Measurements from ENCODE around the gene REC8. TPM values are rescaled to one million over a fixed set of nuclear protein-coding genes. Genes with fewer than 3 reads are reported as not detected.
A peak's percentile ranks its signal among the peaks of the same experiment; 100 is the strongest.

The REC8 gene
- total RNA-seq: 10 to 100 TPM; 28.9 to 29.2 TPM

- Mint-ChIP-seq H3K27me3 (no peaks in the 10 kb centered on the region), H3K36me3 (peaks cover 31% of the 10 kb centered on the region), H3K4me1 (peaks cover 22% of the 10 kb centered on the region), H3K9me3 (no peaks in the 10 kb centered on the region), H3K4me3 (peak within 1 kb of the TSS; percentile 78), H3K27ac (peak within 1 kb of the TSS; percentile 83)
- DNase-seq: peak; percentile 83
These were observed at the start of gene REC8 for GRCh38 chr14:24171422-24172260. Gene REC8 (plus strand): TSS chr14:24172080. CDS start chr14:24172553, 473 bp downstream.

- H3K27ac Mint-ChIP-seq: no peak overlapping the region
- no peaks in the 10 kb centered on the region for H3K9me3 Mint-ChIP-seq
- H3K4me1 Mint-ChIP-seq: peaks cover 7% of the 10 kb centered on the region
- H3K4me3 Mint-ChIP-seq: no peak overlapping the region
- no peak for DNase-seq
- no peaks in the 10 kb centered on the region for H3K27me3 Mint-ChIP-seq
- H3K36me3 Mint-ChIP-seq: peaks cover 6% of the 10 kb centered on the region
These were observed 49.5 kb upstream of the REC8 start for GRCh38 chr14:24122416-24122815.

- H3K9me3 Mint-ChIP-seq: no peaks in the 10 kb centered on the region
These were observed 49.0 kb upstream of the REC8 start for GRCh38 chr14:24122898-24123297.

GRCh38 chr14:24123424-24124417 lies 48.2 kb upstream of the REC8 start:
- DNase-seq: no peak
- Mint-ChIP-seq H3K4me1 (peaks cover 7% of the 10 kb centered on the region), H3K27ac (peak overlapping the region; percentile 19), H3K9me3 (no peaks in the 10 kb centered on the region), H3K4me3 (no peak overlapping the region), H3K36me3 (peaks cover 2% of the 10 kb centered on the region), H3K27me3 (no peaks in the 10 kb centered on the region)

More at GRCh38 chr14:24122898-24123297, 49.0 kb upstream of the REC8 start:
- no peak for DNase-seq
- H3K36me3 Mint-ChIP-seq: peaks cover 5% of the 10 kb centered on the region
- H3K4me3 Mint-ChIP-seq: no peak overlapping the region
- no peaks in the 10 kb centered on the region for H3K27me3 Mint-ChIP-seq
- peaks cover 3% of the 10 kb centered on the region for H3K4me1 Mint-ChIP-seq
- no peak overlapping the region for H3K27ac Mint-ChIP-seq

GRCh38 chr14:24126939-24127338 lies 44.9 kb upstream of the REC8 start:
- no peak overlapping the region for H3K4me3 Mint-ChIP-seq
- no peak for DNase-seq
- no peak overlapping the region for H3K27ac Mint-ChIP-seq
- peaks cover 2% of the 10 kb centered on the region for H3K36me3 Mint-ChIP-seq
- H3K4me1 Mint-ChIP-seq: peaks cover 6% of the 10 kb centered on the region
- no peaks in the 10 kb centered on the region for H3K9me3 Mint-ChIP-seq
- no peaks in the 10 kb centered on the region for H3K27me3 Mint-ChIP-seq

- no peak for DNase-seq
- Mint-ChIP-seq H3K4me1 (peaks cover 14% of the 10 kb centered on the region), H3K27ac (no peak overlapping the region), H3K4me3 (no peak overlapping the region), H3K36me3 (peaks cover 2% of the 10 kb centered on the region), H3K27me3 (no peaks in the 10 kb centered on the region), H3K9me3 (no peaks in the 10 kb centered on the region)
These were observed 44.2 kb upstream of the REC8 start for GRCh38 chr14:24127673-24128072.

GRCh38 chr14:24129410-24129998 lies 42.4 kb upstream of the REC8 start:
- Mint-ChIP-seq H3K9me3 (no peaks in the 10 kb centered on the region), H3K27me3 (no peaks in the 10 kb centered on the region), H3K4me1 (peaks cover 19% of the 10 kb centered on the region), H3K27ac (no peak overlapping the region), H3K36me3 (peaks cover 2% of the 10 kb centered on the region), H3K4me3 (no peak overlapping the region)
- DNase-seq: no peak

- H3K9me3 Mint-ChIP-seq: no peaks in the 10 kb centered on the region
- peak within 1 kb of the TSS; percentile 60 for H3K27ac Mint-ChIP-seq
- no peak for DNase-seq
These were observed 41.5 kb upstream of the REC8 start, which contains the start of gene FITM1 for GRCh38 chr14:24130380-24130716. Gene FITM1 (plus strand): TSS chr14:24130659. CDS start chr14:24131564, 905 bp downstream.

GRCh38 chr14:24130717-24131548 lies 40.9 kb upstream of the REC8 start:
- no peak for DNase-seq
- H3K36me3 Mint-ChIP-seq: peaks cover 2% of the 10 kb centered on the region
- H3K4me3 Mint-ChIP-seq: no peak overlapping the region
- peaks cover 26% of the 10 kb centered on the region for H3K4me1 Mint-ChIP-seq
- H3K27ac Mint-ChIP-seq: peak overlapping the region; percentile 60
- no peaks in the 10 kb centered on the region for H3K9me3 Mint-ChIP-seq
- no peaks in the 10 kb centered on the region for H3K27me3 Mint-ChIP-seq

More at GRCh38 chr14:24130380-24130716, 41.5 kb upstream of the REC8 start, which contains the start of gene FITM1:
- no peaks in the 10 kb centered on the region for H3K27me3 Mint-ChIP-seq
- H3K36me3 Mint-ChIP-seq: peaks cover 2% of the 10 kb centered on the region
- H3K4me1 Mint-ChIP-seq: peaks cover 24% of the 10 kb centered on the region
- no peak within 1 kb of the TSS for H3K4me3 Mint-ChIP-seq

- Mint-ChIP-seq H3K36me3 (peaks cover 4% of the 10 kb centered on the region), H3K4me1 (peaks cover 26% of the 10 kb centered on the region), H3K27me3 (no peaks in the 10 kb centered on the region), H3K9me3 (no peaks in the 10 kb centered on the region), H3K4me3 (no peak overlapping the region), H3K27ac (peak overlapping the region; percentile 89)
- DNase-seq: no peak
These were observed 40.3 kb upstream of the REC8 start for GRCh38 chr14:24131549-24131966.

- H3K9me3 Mint-ChIP-seq: no peaks in the 10 kb centered on the region
- peak overlapping the region; percentile 22 for H3K4me3 Mint-ChIP-seq
- H3K27me3 Mint-ChIP-seq: no peaks in the 10 kb centered on the region
- DNase-seq: peak; percentile 43
- peaks cover 31% of the 10 kb centered on the region for H3K4me1 Mint-ChIP-seq
- peak overlapping the region; percentile 89 for H3K27ac Mint-ChIP-seq
- H3K36me3 Mint-ChIP-seq: peaks cover 10% of the 10 kb centered on the region
These were observed 39.7 kb upstream of the REC8 start for GRCh38 chr14:24132061-24132685.

GRCh38 chr14:24132976-24133375 lies 38.9 kb upstream of the REC8 start:
- Mint-ChIP-seq H3K4me1 (peaks cover 36% of the 10 kb centered on the region), H3K27me3 (no peaks in the 10 kb centered on the region), H3K27ac (peak overlapping the region; percentile 89), H3K9me3 (no peaks in the 10 kb centered on the region), H3K4me3 (peak overlapping the region; percentile 22), H3K36me3 (peaks cover 12% of the 10 kb centered on the region)
- DNase-seq: no peak

GRCh38 chr14:24133735-24134134 lies 38.1 kb upstream of the REC8 start:
- Mint-ChIP-seq H3K4me1 (peaks cover 41% of the 10 kb centered on the region), H3K27me3 (no peaks in the 10 kb centered on the region), H3K4me3 (no peak overlapping the region), H3K9me3 (no peaks in the 10 kb centered on the region), H3K27ac (no peak overlapping the region), H3K36me3 (peaks cover 20% of the 10 kb centered on the region)
- no peak for DNase-seq

GRCh38 chr14:24135584-24135833 lies 36.4 kb upstream of the REC8 start:
- peaks cover 32% of the 10 kb centered on the region for H3K36me3 Mint-ChIP-seq
- peaks cover 53% of the 10 kb centered on the region for H3K4me1 Mint-ChIP-seq
- peak overlapping the region; percentile 79 for H3K27ac Mint-ChIP-seq
- no peaks in the 10 kb centered on the region for H3K9me3 Mint-ChIP-seq
- H3K27me3 Mint-ChIP-seq: no peaks in the 10 kb centered on the region
- peak overlapping the region; percentile 94 for H3K4me3 Mint-ChIP-seq
- no peak for DNase-seq

Data from activated naive CD8-positive, alpha-beta T cell treated with anti-CD3 and anti-CD28 coated beads for 36 hours (primary cell).